IMR-90 (cell line): ENCODE measurements around the gene ENPP3. TPM values are rescaled to one million over a fixed set of nuclear protein-coding genes. Genes with fewer than 3 reads are reported as not detected.

Source experiments
- ATAC-seq: fragments of 200-7000 bp; cut with Tn5 transposase; 2 replicates; pipeline ENCODE4 v1.9.1; 2020; ENCODE audit warnings: low read depth, mild to moderate bottlenecking, moderate library complexity
- BruUV-seq: library from RNA; stranded (reverse); fragments of 400-500 nt; replicated peaks from 2 replicates; lab custom pipeline; 2021; lab: Mats Ljungman, UMichigan
- CTCF ChIA-PET: fragments of 300-600 bp; formaldehyde crosslinking; extraction: SDS; loops from one replicate; lab custom pipeline; 2021; ENCODE audit warnings: antibody characterized with exemption; lab: Yijun Ruan, JAX
- POLR2A ChIA-PET: fragments of 300-600 bp; sonication (Branson Sonifier 250); formaldehyde crosslinking; loops from one replicate; lab custom pipeline; 2022; ENCODE audit warnings: antibody characterized with exemption; ENCODE audit not compliant: unreplicated experiment; lab: Charles Lee
- DNase-seq: peaks from one replicate; pipeline ENCODE4 v3.0.0; 2013
- H2AFZ ChIP-seq: replicated peaks from 2 replicates; pipeline ENCODE3; 2013; ENCODE audit warnings: low read length, mild to moderate bottlenecking; ENCODE audit not compliant: poor library complexity
- H2AK5ac ChIP-seq: 2 replicates; pipeline ENCODE4 v1.6.1; 2013; ENCODE audit warnings: low read depth, low read length, inconsistent platforms
- H2AK9ac ChIP-seq: replicated peaks from 2 replicates; pipeline ENCODE3; 2013; ENCODE audit warnings: mild to moderate bottlenecking, low read depth, low read length, moderate library complexity; ENCODE audit not compliant: poor library complexity
- H2BK120ac ChIP-seq: 2 replicates; pipeline ENCODE4 v1.6.1; 2013; ENCODE audit warnings: low read depth, low read length, inconsistent platforms
- H2BK15ac ChIP-seq: 3 replicates; pipeline ENCODE4 v1.6.1; 2013; ENCODE audit warnings: low read depth, low read length, inconsistent platforms
- H2BK20ac ChIP-seq: 2 replicates; pipeline ENCODE4 v1.6.1; 2013; ENCODE audit warnings: low read depth, mild to moderate bottlenecking, inconsistent platforms, low read length, moderate library complexity
- H2BK5ac ChIP-seq: 2 replicates; pipeline ENCODE4 v1.6.1; 2013; ENCODE audit warnings: mild to moderate bottlenecking, low read depth, low read length, inconsistent platforms; ENCODE audit not compliant: poor library complexity, severe bottlenecking
- H3K14ac ChIP-seq: replicated peaks from 2 replicates; pipeline ENCODE4 v1.6.1; 2013; ENCODE audit warnings: low read depth, low read length, inconsistent platforms
- H3K18ac ChIP-seq: 2 replicates; pipeline ENCODE4 v1.6.1; 2013; ENCODE audit warnings: low read depth, low read length, control low read depth
- H3K23ac ChIP-seq: 2 replicates; pipeline ENCODE4 v1.6.1; 2013; ENCODE audit warnings: low read depth, low read length, inconsistent platforms
- H3K27ac ChIP-seq: 2 replicates; pipeline ENCODE4 v1.5.1; 2013; ENCODE audit warnings: mild to moderate bottlenecking, control low read depth, low read length; ENCODE audit not compliant: insufficient read depth
- H3K27me3 ChIP-seq: 2 replicates; pipeline ENCODE4 v1.6.1; 2013; ENCODE audit warnings: low read length; ENCODE audit not compliant: control insufficient read depth, insufficient read depth
- H3K36me3 ChIP-seq: 2 replicates; pipeline ENCODE4 v1.6.1; 2013; ENCODE audit warnings: low read length, mixed read lengths; ENCODE audit not compliant: control insufficient read depth, insufficient read depth
- H3K4ac ChIP-seq: 2 replicates; pipeline ENCODE4 v1.6.1; 2013; ENCODE audit warnings: low read depth, low read length, inconsistent platforms
- H3K4me1 ChIP-seq: 2 replicates; pipeline ENCODE4 v1.6.1; 2013; ENCODE audit warnings: low read length, mixed read lengths; ENCODE audit not compliant: control insufficient read depth, insufficient read depth
- H3K4me2 ChIP-seq: 2 replicates; pipeline ENCODE4 v1.6.1; 2013; ENCODE audit warnings: low read depth, mild to moderate bottlenecking, control low read depth, low read length, moderate library complexity
- H3K4me3 ChIP-seq: 2 replicates; pipeline ENCODE4 v1.5.1; 2013; ENCODE audit warnings: low read depth, mild to moderate bottlenecking, control low read depth, low read length, moderate library complexity; ENCODE audit not compliant: insufficient read depth
- H3K56ac ChIP-seq: 2 replicates; pipeline ENCODE4 v1.6.1; 2013; ENCODE audit warnings: low read length, inconsistent platforms; ENCODE audit not compliant: insufficient read depth; ENCODE audit errors: extremely low read depth
- H3K79me1 ChIP-seq, 2 experiments: 2 replicates each; pipeline ENCODE4 v1.6.1; 2013; ENCODE audit warnings: low read length in 2 of 2, inconsistent platforms in 1 of 2, low read depth in 1 of 2
- H3K9ac ChIP-seq: 2 replicates; pipeline ENCODE4 v1.6.1; 2013; ENCODE audit warnings: low read depth, low read length, control low read depth
- H3K9me1 ChIP-seq: 2 replicates; pipeline ENCODE4 v1.6.1; 2013; ENCODE audit warnings: low read length, inconsistent platforms; ENCODE audit not compliant: insufficient read depth
- H3K9me3 ChIP-seq: 2 replicates; pipeline ENCODE4 v1.6.1; 2013; ENCODE audit warnings: low read length; ENCODE audit not compliant: control insufficient read depth, insufficient read depth
- H4K20me1 ChIP-seq: 2 replicates; pipeline ENCODE4 v1.6.1; 2013; ENCODE audit warnings: low read length, inconsistent platforms; ENCODE audit not compliant: insufficient read depth
- H4K5ac ChIP-seq: 2 replicates; pipeline ENCODE4 v1.6.1; 2013; ENCODE audit warnings: mild to moderate bottlenecking, low read depth, low read length, control low read depth
- H4K8ac ChIP-seq, 2 experiments: 2 replicates each; pipeline ENCODE4 v1.6.1; 2013; ENCODE audit warnings: low read depth in 2 of 2, low read length in 2 of 2, control low read depth in 1 of 2, inconsistent platforms in 1 of 2
- H4K91ac ChIP-seq: 2 replicates; pipeline ENCODE4 v1.6.1; 2013; ENCODE audit warnings: low read depth, low read length, inconsistent platforms; ENCODE audit not compliant: insufficient read depth
- CHD1 ChIP-seq: IDR thresholded peaks from 2 replicates; pipeline ENCODE4 v1.6.1; 2012; ENCODE audit warnings: low read depth, low read length, improper control_type of control experiment
- FOS ChIP-seq: fragments of 150-350 bp; IDR thresholded peaks from 2 replicates; pipeline ENCODE4 v1.6.1; 2016; ENCODE audit warnings: low read depth, low read length
- NFE2L2 ChIP-seq: fragments of 150-350 bp; IDR thresholded peaks from 2 replicates; pipeline ENCODE4 v1.6.1; 2016; ENCODE audit warnings: low read depth, mild to moderate bottlenecking, low read length
- POLR2A ChIP-seq: IDR thresholded peaks from 2 replicates; pipeline ENCODE4 v1.6.1; 2012; ENCODE audit warnings: mild to moderate bottlenecking, low read depth, low read length
- RCOR1 ChIP-seq: IDR thresholded peaks from 2 replicates; pipeline ENCODE4 v1.6.1; 2012; ENCODE audit warnings: mild to moderate bottlenecking, low read length, improper control_type of control experiment; ENCODE audit not compliant: insufficient replicate concordance
- RFX5 ChIP-seq: IDR thresholded peaks from 2 replicates; pipeline ENCODE4 v1.8.0; 2012; ENCODE audit warnings: low read depth, mild to moderate bottlenecking, low read length, moderate library complexity
- SMC3 ChIP-seq: fragments of 150-350 bp; IDR thresholded peaks from 2 replicates; pipeline ENCODE4 v1.6.1; 2016; ENCODE audit warnings: low read depth, mild to moderate bottlenecking, antibody characterized with exemption, low read length, moderate library complexity
- USF2 ChIP-seq: fragments of 150-350 bp; IDR thresholded peaks from 2 replicates; pipeline ENCODE4 v1.6.1; 2017; ENCODE audit warnings: mild to moderate bottlenecking, antibody characterized with exemption, low read length, low read depth
- WGBS, 2 experiments: methylation state at CpG; one replicate each; pipeline versions ENCODE4 v1.1.5 to v1.1.7; 2013; ENCODE audit warnings: missing lambda C conversion rate in 2 of 2; ENCODE audit not compliant: insufficient read length in 1 of 2; ENCODE audit errors: extremely low coverage in 2 of 2; 5-methylcytosine and 5-hydroxymethylcytosine counted together
- dilution Hi-C: fragments of 300-500 bp; cut with HindIII; formaldehyde crosslinking; loops from one replicate; pipeline ENCODE4 v1.14.3; 2018; ENCODE audit warnings: low sequenced_read_pairs; ENCODE audit not compliant: unreplicated experiment
- in situ Hi-C: fragments of 300-500 bp; cut with MboI; formaldehyde crosslinking; loops from 3 replicates; pipeline ENCODE4 v1.14.3; 2019; ENCODE audit warnings: low sequenced_read_pairs, inconsistent platforms, mixed read lengths
- intact Hi-C: fragments of 100-400 bp; cut with micrococcal nuclease; formaldehyde crosslinking; loops from 2 replicates; pipeline ENCODE4 v1.10.0; 2022
- polyA plus RNA-seq, 3 experiments: library from polyadenylated mRNA; depleted of rRNA; stranded (reverse); fragments of >200 nt; gene quantifications; 2 replicates each; pipeline ENCODE4 v1.2.3, GENCODE V29; 2012; ENCODE audit warnings: low replicate concordance in 1 of 3
- total RNA-seq: library from RNA; depleted of rRNA; stranded (reverse); fragments of >200 nt; gene quantifications from 2 replicates; pipeline ENCODE4 v1.2.3, GENCODE V29; 2012

ENPP3 gene
- total and polyA plus RNA-seq, 2 of the 4 experiments (the other 2 are of a cell fraction), result under 0.01 to 0.05 TPM

GRCh38 chr6:131765804-131766135, 128.7 kb downstream of the ENPP3 start:
- no peak overlapping the region for H3K27ac ChIP-seq
- peak overlapping the region; percentile 83; the same call in 1 of the 2 replicates for H2AK5ac ChIP-seq
- H3K4me2 ChIP-seq, result no peak overlapping the region
- H3K14ac ChIP-seq, result 0 out of 2 replicates have a peak overlapping the region, but pooled peaks have one; percentile 32
- peak overlapping the region in 1 of 2 experiments; percentile 43; a peak in 1 of 4 replicates for H4K8ac ChIP-seq
- no peaks in the 10 kb centered on the region; the same call in 1 of the 2 replicates for H3K9me1 ChIP-seq
- H3K9me3 ChIP-seq, result no peaks in the 10 kb centered on the region
- TF ChIP-seq NFE2L2, result no peak
- TF ChIP-seq SMC3, result no peak
- no peak for TF ChIP-seq RFX5
- TF ChIP-seq RCOR1, result no peak
- no peak for TF ChIP-seq CHD1
- TF ChIP-seq POLR2A, result no peak
- no peak for TF ChIP-seq FOS
- no peak for TF ChIP-seq USF2
- WGBS, 2 experiments, result 60% methylated on average over 1 of the region's 4 CpGs; no CpG with 5 or more reads in 1 of the 2 experiments
- no peak for DNase-seq
- BruUV-seq, result no TSS peak
- no peak overlapping the region for H2BK5ac ChIP-seq
- peak overlapping the region; percentile 53; the same call in 1 of the 2 replicates for H2BK120ac ChIP-seq
- peak overlapping the region; percentile 22; the same call in 1 of the 2 replicates for H3K4ac ChIP-seq
- H3K18ac ChIP-seq, result no peak overlapping the region; the same call in 1 of the 2 replicates
- H2AK9ac ChIP-seq, result peak overlapping the region; percentile 20
- no peaks in the 10 kb centered on the region for H4K20me1 ChIP-seq
- in situ Hi-C loops, result no loop called here
- H3K27me3 ChIP-seq, result no peaks in the 10 kb centered on the region
- H3K9ac ChIP-seq, result no peak overlapping the region
- H3K36me3 ChIP-seq, result no peaks in the 10 kb centered on the region
- ChIA-PET POLR2A (no interaction called here), CTCF (no interaction called here)
- peaks cover 7% of the 10 kb centered on the region; the same call in 1 of the 2 replicates for H3K4me1 ChIP-seq
- H4K91ac ChIP-seq, result no peak overlapping the region
- dilution Hi-C loops, result no loop called here
- H3K56ac ChIP-seq, result no peak overlapping the region
- H2BK20ac ChIP-seq, result no peak overlapping the region
- intact Hi-C loops, result no loop called here
- H4K5ac ChIP-seq, result no peak overlapping the region
- H3K23ac ChIP-seq, result no peak overlapping the region
- no peak for ATAC-seq
- H2AFZ ChIP-seq, result no peak overlapping the region
- H3K4me3 ChIP-seq, result no peak overlapping the region
- no peaks in the 10 kb centered on the region for H3K79me1 ChIP-seq
- peak overlapping the region; percentile 15; the same call in 1 of the 3 replicates for H2BK15ac ChIP-seq
